Naive thymus-derived CD4-positive, alpha-beta T cell (primary cell): Measurements from ENCODE around the gene MARVELD3. TPM values are rescaled to one million over a fixed set of nuclear protein-coding genes. Genes with fewer than 3 reads are reported as not detected.

Experiments used
- ATAC-seq: fragments of 150-1000 bp; cut with Tn5 transposase; 2 replicates; pipeline ENCODE4 v1.10.0; 2021; ENCODE audit warnings: mild to moderate bottlenecking, moderate library complexity
- CTCF ChIA-PET: fragments of 350-600 bp; sonication (Branson Sonifier 250); formaldehyde crosslinking; loops from one replicate; lab custom pipeline; 2021; ENCODE audit warnings: antibody characterized with exemption; lab: Charles Lee
- POLR2A ChIA-PET: fragments of 350-600 bp; sonication (Branson Sonifier 250); formaldehyde crosslinking; loops from one replicate; lab custom pipeline; 2021; ENCODE audit warnings: antibody characterized with exemption, inconsistent platforms; lab: Charles Lee
- DNase-seq, 9 donors: peaks; one replicate each; pipeline versions ENCODE4 v3.0.0 to v3.0.0-alpha.2; 2020 to 2022; ENCODE audit warnings: mixed read lengths in 1 of 9
- H3K27ac ChIP-seq: one replicate; pipeline ENCODE4 v1.7.0; 2013; ENCODE audit warnings: mild to moderate bottlenecking, low read depth, low read length, moderate library complexity
- H3K27me3 ChIP-seq, 2 donors: one replicate each; pipeline ENCODE4 v1.7.0; 2013; ENCODE audit warnings: low read length in 2 of 2, mild to moderate bottlenecking in 2 of 2, moderate library complexity in 2 of 2; ENCODE audit not compliant: control insufficient read depth in 2 of 2, insufficient read depth in 2 of 2
- H3K36me3 ChIP-seq, 3 experiments: 1 replicate in 2 of 3; 2 replicates in 1 of 3; pipeline ENCODE4 v1.7.0; 2013; ENCODE audit warnings: low read length in 3 of 3, mild to moderate bottlenecking in 3 of 3, moderate library complexity in 1 of 3; ENCODE audit not compliant: insufficient read depth in 3 of 3, control insufficient read depth in 2 of 3
- H3K4me1 ChIP-seq, 2 donors: one replicate each; pipeline ENCODE4 v1.7.0; 2013; ENCODE audit warnings: low read length in 2 of 2, mild to moderate bottlenecking in 2 of 2, moderate library complexity in 1 of 2; ENCODE audit not compliant: control insufficient read depth in 2 of 2, insufficient read depth in 2 of 2
- H3K4me3 ChIP-seq: 2 replicates; pipeline ENCODE4 v1.7.0; 2013; ENCODE audit warnings: mild to moderate bottlenecking, low read length
- H3K9me3 ChIP-seq, 3 experiments: 1 replicate in 2 of 3; 2 replicates in 1 of 3; pipeline ENCODE4 v1.7.0; 2013; ENCODE audit warnings: low read length in 3 of 3; ENCODE audit not compliant: control insufficient read depth in 2 of 3
- H3K27ac Mint-ChIP-seq, 9 donors: one replicate each; pipeline ENCODE4 v1.8.0; 2020 to 2022; ENCODE audit warnings: mixed read lengths in 9 of 9, mild to moderate bottlenecking in 8 of 9, moderate library complexity in 5 of 9, inconsistent platforms in 2 of 9
- H3K27me3 Mint-ChIP-seq, 5 donors: one replicate each; pipeline ENCODE4 v1.8.0; 2021 to 2022; ENCODE audit warnings: mixed read lengths in 5 of 5, mild to moderate bottlenecking in 1 of 5
- H3K36me3 Mint-ChIP-seq, 5 donors: one replicate each; pipeline ENCODE4 v1.8.0; 2020 to 2022; ENCODE audit warnings: mixed read lengths in 5 of 5, mild to moderate bottlenecking in 3 of 5, inconsistent platforms in 1 of 5
- H3K4me1 Mint-ChIP-seq, 7 donors: one replicate each; pipeline ENCODE4 v1.8.0; 2020 to 2022; ENCODE audit warnings: mixed read lengths in 7 of 7, mild to moderate bottlenecking in 3 of 7, inconsistent platforms in 1 of 7
- H3K4me3 Mint-ChIP-seq, 10 donors: one replicate each; pipeline ENCODE4 v1.8.0; 2020 to 2022; ENCODE audit warnings: mild to moderate bottlenecking in 10 of 10, mixed read lengths in 10 of 10, moderate library complexity in 6 of 10, inconsistent platforms in 2 of 10
- H3K9me3 Mint-ChIP-seq, 11 donors: one replicate each; pipeline ENCODE4 v1.8.0; 2020 to 2022; ENCODE audit warnings: mixed read lengths in 11 of 11, mild to moderate bottlenecking in 4 of 11, inconsistent platforms in 1 of 11, moderate library complexity in 1 of 11
- intact Hi-C, 2 donors: fragments of 100-400 bp; cut with micrococcal nuclease; formaldehyde crosslinking; loops; one replicate each; pipeline ENCODE4 v1.15.1; 2023
- polyA plus RNA-seq, 2 donors: library from polyadenylated mRNA; unstranded; fragments of 300-500 nt; fragmentation: Illumina TruSeq; gene quantifications; one replicate each; pipeline ENCODE4 v1.2.3, GENCODE V29; 2021
- total RNA-seq, 6 experiments: library from RNA in 5 of 6; stranded (reverse) in 5 of 6; gene quantifications; 1 replicate in 5 of 6; 2 replicates in 1 of 6; pipeline ENCODE4 v1.2.3 and lab custom pipeline; 2021 to 2026

Gene MARVELD3
- total and polyA plus RNA-seq, 7 experiments from 2014 or later = not detected

DNA sequence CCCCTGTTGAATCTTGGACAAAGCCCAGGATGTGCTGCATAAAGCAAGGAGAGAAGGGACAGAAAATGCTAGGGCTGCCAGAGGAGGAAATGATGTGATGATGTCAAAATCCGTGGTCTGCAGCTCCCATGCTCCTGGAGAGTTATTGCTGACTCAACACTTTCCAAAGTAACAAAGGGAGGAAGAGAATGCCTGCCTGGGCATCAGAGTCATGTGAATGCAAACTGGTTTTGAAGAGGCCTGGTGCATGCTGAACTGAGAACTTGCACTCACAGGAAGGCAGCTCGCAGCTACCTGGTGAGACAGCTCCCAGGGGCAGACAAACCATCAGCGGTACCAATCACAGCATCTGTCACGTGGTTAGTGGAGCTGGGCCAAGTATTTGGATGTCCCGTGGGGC is 2.8 kb downstream of the MARVELD3 start:
- Histone ChIP-seq H3K27ac (no peak overlapping the region), H3K4me1 (no peaks in the 10 kb centered on the region), H3K4me3 (no peak overlapping the region), H3K36me3 (no peaks in the 10 kb centered on the region), H3K27me3 (peaks cover 0 to 6% of the 10 kb centered on the region in 2 donors), H3K9me3 (no peaks in the 10 kb centered on the region)
- intact Hi-C loops = no loop called here
- peaks cover 0 to 36% (median 11%) of the 10 kb centered on the region in 5 donors for H3K27me3 Mint-ChIP-seq
- CTCF ChIA-PET = no interaction called here
- no peak overlapping the region for H3K4me3 Mint-ChIP-seq
- peaks cover 0 to 4% (median 0%) of the 10 kb centered on the region in 7 donors for H3K4me1 Mint-ChIP-seq
- DNase-seq (no peak), ATAC-seq (no peak)
- POLR2A ChIA-PET = no interaction called here
- H3K9me3 Mint-ChIP-seq = no peaks in the 10 kb centered on the region
- no peaks in the 10 kb centered on the region for H3K36me3 Mint-ChIP-seq
- no peak overlapping the region for H3K27ac Mint-ChIP-seq

DNA sequence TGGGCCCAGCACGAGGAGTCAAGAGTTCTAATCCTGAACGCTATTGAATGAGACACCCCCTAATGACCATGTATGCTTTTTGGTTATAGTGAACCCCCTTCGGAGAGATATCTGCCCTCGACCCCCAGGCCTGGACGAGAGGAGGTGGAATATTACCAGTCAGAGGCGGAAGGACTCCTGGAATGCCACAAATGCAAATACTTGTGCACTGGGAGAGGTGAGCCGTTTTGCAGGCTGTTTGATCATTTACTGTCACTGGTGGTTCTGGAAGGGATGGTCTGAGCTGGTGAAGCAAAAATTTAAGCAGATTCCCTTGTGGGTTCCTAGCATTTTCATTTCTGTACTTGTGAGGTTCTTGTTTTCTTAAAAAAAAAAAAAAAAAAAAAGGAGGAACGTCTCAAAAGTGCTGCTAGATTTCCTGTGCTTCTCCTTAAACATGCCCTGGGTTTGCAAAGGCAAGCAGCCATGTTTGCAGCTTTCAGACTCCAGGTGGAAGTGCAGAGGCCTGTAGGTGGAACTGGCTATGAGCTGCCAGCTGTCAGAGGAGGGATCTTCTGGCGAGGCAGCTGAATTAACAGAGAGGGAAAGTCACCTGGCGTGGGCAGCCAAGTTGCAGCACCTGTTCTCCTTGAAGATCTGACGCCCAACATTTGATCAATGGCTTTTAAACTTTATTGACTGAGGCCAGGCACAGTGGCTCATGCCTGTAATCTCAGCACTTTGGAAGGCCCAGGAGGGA is 3.5 kb downstream of the MARVELD3 start:
- ChIA-PET POLR2A (no interaction called here), CTCF (no interaction called here)
- no peak overlapping the region for H3K27ac Mint-ChIP-seq
- no peaks in the 10 kb centered on the region for H3K9me3 ChIP-seq
- ATAC-seq (no peak), DNase-seq (no peak)
- intact Hi-C loops = no loop called here
- H3K36me3 ChIP-seq = no peaks in the 10 kb centered on the region
- no peaks in the 10 kb centered on the region for H3K9me3 Mint-ChIP-seq
- H3K4me3 Mint-ChIP-seq = no peak overlapping the region
- H3K27me3 ChIP-seq = peaks cover 0 to 6% of the 10 kb centered on the region in 2 donors
- peaks cover 0 to 36% (median 11%) of the 10 kb centered on the region in 5 donors for H3K27me3 Mint-ChIP-seq
- H3K4me1 Mint-ChIP-seq = peaks cover 0 to 4% (median 0%) of the 10 kb centered on the region in 7 donors
- H3K4me3 ChIP-seq = no peak overlapping the region
- H3K4me1 ChIP-seq = no peaks in the 10 kb centered on the region
- H3K36me3 Mint-ChIP-seq = no peaks in the 10 kb centered on the region
- H3K27ac ChIP-seq = no peak overlapping the region

DNA sequence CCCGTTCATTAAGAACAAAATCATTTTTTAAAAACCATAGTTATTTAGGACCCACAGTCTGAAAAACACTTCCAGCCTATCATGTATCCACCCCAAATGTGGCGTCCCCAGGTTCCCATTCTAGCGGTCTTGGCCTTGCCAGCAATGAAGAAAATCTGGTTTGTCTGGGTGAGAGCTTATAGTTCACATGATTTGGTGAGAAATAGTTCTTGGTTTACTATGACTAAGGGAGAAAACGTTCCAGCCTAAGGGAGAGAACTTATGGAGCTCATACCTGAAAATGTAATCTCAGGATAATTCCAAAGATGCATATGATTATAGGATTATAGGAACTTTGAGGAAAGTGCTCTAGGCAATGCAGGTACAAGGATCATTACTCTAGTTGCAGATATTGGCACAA is 4.8 kb downstream of the MARVELD3 start:
- ChIA-PET CTCF (no interaction called here), POLR2A (no interaction called here)
- peaks cover 0 to 2% (median 0%) of the 10 kb centered on the region in 7 donors for H3K4me1 Mint-ChIP-seq
- H3K27ac Mint-ChIP-seq = no peak overlapping the region
- peaks cover 0 to 4% of the 10 kb centered on the region in 2 donors for H3K27me3 ChIP-seq
- H3K9me3 ChIP-seq = no peaks in the 10 kb centered on the region
- H3K4me3 Mint-ChIP-seq = no peak overlapping the region
- H3K36me3 Mint-ChIP-seq = no peaks in the 10 kb centered on the region
- no peak overlapping the region for H3K27ac ChIP-seq
- no peaks in the 10 kb centered on the region for H3K4me1 ChIP-seq
- peaks cover 0 to 32% (median 11%) of the 10 kb centered on the region in 5 donors for H3K27me3 Mint-ChIP-seq
- H3K4me3 ChIP-seq = no peak overlapping the region
- H3K9me3 Mint-ChIP-seq = no peaks in the 10 kb centered on the region
- no peak for DNase-seq
- H3K36me3 ChIP-seq = no peaks in the 10 kb centered on the region
- intact Hi-C loops = no loop called here
- ATAC-seq = no peak

DNA sequence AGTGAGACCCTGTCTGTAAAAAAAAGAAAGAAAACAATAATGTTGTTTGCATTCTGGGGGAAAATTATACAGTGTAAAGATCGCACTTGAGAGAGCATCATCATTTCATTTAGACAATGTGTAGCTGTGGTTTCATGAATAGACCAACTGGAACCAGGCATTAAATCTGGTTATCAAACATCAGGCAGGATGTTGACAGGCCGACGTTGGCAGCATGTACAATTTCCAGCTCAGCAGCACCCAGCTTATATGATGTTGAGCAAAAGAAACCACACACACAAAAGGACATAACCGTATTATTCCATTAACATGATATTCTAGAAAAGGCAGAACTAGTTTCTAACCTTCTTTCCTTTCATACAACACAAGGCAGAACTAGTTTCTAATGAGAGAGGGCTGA is 5.8 kb downstream of the MARVELD3 start:
- Mint-ChIP-seq H3K9me3 (no peaks in the 10 kb centered on the region), H3K27me3 (peaks cover 0 to 30% (median 11%) of the 10 kb centered on the region in 5 donors), H3K27ac (no peak overlapping the region), H3K4me1 (no peaks in the 10 kb centered on the region), H3K36me3 (no peaks in the 10 kb centered on the region), H3K4me3 (no peak overlapping the region)
- no peak overlapping the region for H3K27ac ChIP-seq
- H3K36me3 ChIP-seq = no peaks in the 10 kb centered on the region
- intact Hi-C loops = no loop called here
- H3K4me1 ChIP-seq = no peaks in the 10 kb centered on the region
- ChIA-PET POLR2A (no interaction called here), CTCF (no interaction called here)
- H3K4me3 ChIP-seq = no peak overlapping the region
- no peaks in the 10 kb centered on the region for H3K9me3 ChIP-seq
- H3K27me3 ChIP-seq = peaks cover 0 to 1% of the 10 kb centered on the region in 2 donors
- ATAC-seq (no peak), DNase-seq (no peak)

DNA sequence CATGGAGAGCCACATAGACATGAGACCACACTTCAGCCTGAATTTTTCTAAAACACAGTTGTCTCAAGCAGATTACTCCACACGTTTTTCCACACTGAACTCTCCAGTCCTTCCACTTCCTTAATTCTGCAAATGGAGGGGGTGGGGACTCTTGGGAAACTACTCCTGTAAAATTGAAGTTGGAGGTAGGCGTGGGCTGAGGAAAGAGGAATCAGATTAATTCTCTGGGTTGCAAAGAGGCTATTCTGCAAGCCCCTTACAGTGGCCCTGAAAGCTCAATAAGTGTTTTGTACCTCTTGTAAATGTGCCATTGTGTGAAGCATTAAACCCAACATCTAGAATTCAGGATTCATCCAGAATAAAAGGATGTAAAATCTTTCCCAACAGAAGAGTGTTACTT is 9.6 kb downstream of the MARVELD3 start:
- no peak overlapping the region for H3K4me3 Mint-ChIP-seq
- POLR2A ChIA-PET = no interaction called here
- H3K9me3 ChIP-seq = no peaks in the 10 kb centered on the region
- peaks cover 0 to 9% (median 0%) of the 10 kb centered on the region in 5 donors for H3K36me3 Mint-ChIP-seq
- H3K9me3 Mint-ChIP-seq = no peaks in the 10 kb centered on the region
- H3K27me3 Mint-ChIP-seq = peaks cover 0 to 8% (median 0%) of the 10 kb centered on the region in 5 donors
- DNase-seq = no peak
- no peak overlapping the region for H3K27ac ChIP-seq
- no peaks in the 10 kb centered on the region for H3K27me3 ChIP-seq
- no peaks in the 10 kb centered on the region for H3K4me1 ChIP-seq
- ATAC-seq = no peak
- H3K36me3 ChIP-seq = no peaks in the 10 kb centered on the region
- CTCF ChIA-PET = no interaction called here
- H3K27ac Mint-ChIP-seq = no peak overlapping the region
- no peaks in the 10 kb centered on the region for H3K4me1 Mint-ChIP-seq
- H3K4me3 ChIP-seq = no peak overlapping the region
- intact Hi-C loops = no loop called here

DNA sequence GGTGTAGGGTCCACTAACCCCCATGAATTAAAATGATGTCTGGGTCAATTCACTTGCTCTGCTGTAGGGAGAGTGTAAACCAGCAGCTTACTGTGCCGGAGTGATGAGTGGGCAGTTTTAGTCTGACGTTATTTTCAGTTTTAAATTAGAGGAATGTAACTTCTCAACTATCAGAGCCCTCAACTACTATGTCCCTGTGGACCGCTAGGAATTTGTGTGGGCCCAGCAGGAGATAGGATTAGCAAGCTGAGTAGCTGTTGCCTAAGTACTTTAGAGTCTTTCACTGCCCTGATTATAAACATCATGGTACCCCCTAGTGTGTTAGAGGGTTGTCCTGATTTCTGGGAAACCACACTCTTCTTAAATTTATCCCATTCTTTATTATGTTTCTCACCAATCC is 11.4 kb downstream of the MARVELD3 start:
- ChIA-PET CTCF (no interaction called here), POLR2A (no interaction called here)
- no peaks in the 10 kb centered on the region for H3K27me3 Mint-ChIP-seq
- DNase-seq (no peak), ATAC-seq (no peak)
- no peak overlapping the region for H3K27ac ChIP-seq
- no peaks in the 10 kb centered on the region for H3K4me1 ChIP-seq
- peaks cover 0 to 9% (median 0%) of the 10 kb centered on the region in 5 donors for H3K36me3 Mint-ChIP-seq
- H3K4me3 ChIP-seq = no peak overlapping the region
- no peaks in the 10 kb centered on the region for H3K36me3 ChIP-seq
- no peaks in the 10 kb centered on the region for H3K4me1 Mint-ChIP-seq
- intact Hi-C loops = no loop called here
- H3K27me3 ChIP-seq = no peaks in the 10 kb centered on the region
- no peaks in the 10 kb centered on the region for H3K9me3 Mint-ChIP-seq
- H3K9me3 ChIP-seq = no peaks in the 10 kb centered on the region
- H3K27ac Mint-ChIP-seq = no peak overlapping the region
- no peak overlapping the region for H3K4me3 Mint-ChIP-seq

DNA sequence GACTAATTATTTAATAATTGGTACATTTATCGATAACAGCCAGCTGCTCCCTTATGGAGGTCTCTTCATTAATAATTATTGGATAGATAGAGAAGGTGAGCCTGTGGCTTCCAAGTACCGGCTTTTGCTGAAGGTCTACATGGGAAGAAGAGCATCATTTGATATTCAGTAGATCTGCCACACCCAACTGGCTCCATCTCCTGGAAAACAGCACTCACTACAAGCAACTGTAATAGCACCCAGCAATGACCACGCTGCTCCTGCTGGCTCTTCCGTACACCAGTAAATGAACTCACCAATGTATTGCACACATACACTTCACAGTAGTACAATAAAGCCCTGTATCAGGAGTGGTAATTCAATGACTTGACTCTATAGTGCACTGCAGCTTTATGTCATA is 19.5 kb downstream of the MARVELD3 start:
- Histone ChIP-seq H3K9me3 (no peaks in the 10 kb centered on the region), H3K4me1 (no peaks in the 10 kb centered on the region), H3K27me3 (no peaks in the 10 kb centered on the region), H3K4me3 (no peak overlapping the region), H3K27ac (no peak overlapping the region), H3K36me3 (peaks cover 0 to 23% (median 0%) of the 10 kb centered on the region in 3 experiments)
- DNase-seq = no peak
- H3K36me3 Mint-ChIP-seq = peaks cover 2 to 18% (median 5%) of the 10 kb centered on the region in 5 donors
- H3K4me3 Mint-ChIP-seq = no peak overlapping the region
- POLR2A ChIA-PET = no interaction called here
- H3K27ac Mint-ChIP-seq = no peak overlapping the region
- no peaks in the 10 kb centered on the region for H3K27me3 Mint-ChIP-seq
- ATAC-seq = peak; percentile 38
- intact Hi-C loops = loop anchor here in 1 of 2 donors (1.0 kb wide), 1 partner anchor 80 kb away; no protein-coding TSS in a partner anchor
- CTCF ChIA-PET = interaction anchor here (0.6 kb wide), 1 partner anchor 1241 kb away, joined by 3 read pairs; no protein-coding TSS in a partner anchor
- no peaks in the 10 kb centered on the region for H3K9me3 Mint-ChIP-seq
- no peaks in the 10 kb centered on the region for H3K4me1 Mint-ChIP-seq
